Adrenal gland (tissue), 5 donors: ENCODE data around the gene ERN1.

Experiments
- CTCF ChIP-seq, 6 experiments: fragments of 450-650 bp in 4 of 6; fragments of 200-600 bp in 2 of 6; sonication (generic) in 1 of 6; IDR thresholded peaks; 1 replicate in 5 of 6; 2 replicates in 1 of 6; pipeline versions ENCODE4 v1.5.1 to v1.8.0; 2016 to 2021; ENCODE audit warnings: antibody characterized with exemption in 6 of 6, mild to moderate bottlenecking in 2 of 6, moderate library complexity in 1 of 6
- POLR2A ChIP-seq, 2 donors: fragments of 450-650 bp; IDR thresholded peaks; one replicate each; pipeline ENCODE4 v1.6.1; 2017; ENCODE audit warnings: antibody characterized with exemption in 2 of 2, mild to moderate bottlenecking in 2 of 2, moderate library complexity in 1 of 2
- donor health status: DM: no; HTN: no; CAD: no.

GRCh38 chr17:64097196-64097936, 32.6 kb downstream of the ERN1 start:
- TF ChIP-seq POLR2A (IDR thresholded peaks at IDR 0.05) (no peak), CTCF (IDR thresholded peaks at IDR 0.05) (no peak)
